HepG2 (cell line): ENCODE results near the gene POLE. TPM values are rescaled to one million over a fixed set of nuclear protein-coding genes. Genes with fewer than 3 reads are reported as not detected.

Experiments used
- BORCS8-MEF2B ChIP-seq: sonication (generic); formaldehyde crosslinking; IDR thresholded peaks from 2 replicates; pipeline ENCODE4 v1.8.0; 2022; ENCODE audit warnings: mild to moderate bottlenecking, missing genetic modification reagents
- CENPX ChIP-seq: sonication (generic); formaldehyde crosslinking; IDR thresholded peaks from 2 replicates; pipeline ENCODE4 v1.9.0; 2021; ENCODE audit warnings: mild to moderate bottlenecking, missing genetic modification reagents, moderate library complexity
- EEA1 ChIP-seq: sonication (generic); formaldehyde crosslinking; IDR thresholded peaks from 2 replicates; pipeline ENCODE4 v1.5.1; 2020; ENCODE audit warnings: mild to moderate bottlenecking, missing genetic modification reagents, borderline replicate concordance
- FLYWCH1 ChIP-seq: sonication (generic); formaldehyde crosslinking; IDR thresholded peaks from 2 replicates; pipeline ENCODE4 v1.8.1; 2023; ENCODE audit warnings: mild to moderate bottlenecking, missing genetic modification reagents
- HNRNPL ChIP-seq: fragments of 200-400 bp; formaldehyde crosslinking; IDR thresholded peaks from 2 replicates; pipeline ENCODE4 v1.6.1; 2017; ENCODE audit warnings: mild to moderate bottlenecking, low read depth, low read length
- NFE2L1 ChIP-seq: sonication (generic); formaldehyde crosslinking; IDR thresholded peaks from 2 replicates; pipeline ENCODE4 v1.4.0; 2020; ENCODE audit warnings: missing genetic modification reagents, mild to moderate bottlenecking, borderline replicate concordance
- NFKB2 ChIP-seq: sonication (generic); formaldehyde crosslinking; IDR thresholded peaks from 2 replicates; pipeline ENCODE4 v1.4.0; 2020; ENCODE audit warnings: missing genetic modification reagents, borderline replicate concordance
- ZBTB38 ChIP-seq: sonication (generic); formaldehyde crosslinking; IDR thresholded peaks from 2 replicates; pipeline ENCODE4 v1.5.1; 2020; ENCODE audit warnings: mild to moderate bottlenecking, missing genetic modification reagents
- ZBTB40 ChIP-seq, 2 experiments: fragments of 450-650 bp in 1 of 2; sonication (generic) in 1 of 2; formaldehyde crosslinking in 1 of 2; IDR thresholded peaks; 2 replicates each; pipeline versions ENCODE4 v1.6.1 to v1.8.0; 2016 to 2022; ENCODE audit warnings: antibody characterized with exemption in 1 of 2, mild to moderate bottlenecking in 1 of 2, missing genetic modification reagents in 1 of 2
- ZNF205 ChIP-seq: IDR thresholded peaks from 2 replicates; pipeline ENCODE4 v1.6.1; 2018; ENCODE audit warnings: missing biosample characterization, missing genetic modification reagents
- ZNF232 ChIP-seq: sonication (generic); formaldehyde crosslinking; IDR thresholded peaks from 2 replicates; pipeline ENCODE4 v1.4.0; 2020; ENCODE audit warnings: missing genetic modification reagents, borderline replicate concordance
- ZNF558 ChIP-seq: sonication (generic); formaldehyde crosslinking; IDR thresholded peaks from 2 replicates; pipeline ENCODE4 v1.9.0; 2022; ENCODE audit warnings: mild to moderate bottlenecking, missing genetic modification reagents, borderline replicate concordance
- polyA plus RNA-seq, 8 experiments: library from polyadenylated mRNA; depleted of rRNA in 3 of 8; stranded (reverse) in 7 of 8; unstranded in 1 of 8; fragments of >200 nt; fragmentation: Illumina TruSeq in 4 of 8; extraction: Trizol in 4 of 8; gene quantifications; 2 replicates each; pipeline versions ENCODE4 v1.2.1 to v1.2.3, GENCODE V29; 2011 to 2016; ENCODE audit warnings: low read depth in 4 of 8, missing spikeins in 1 of 8, mixed read lengths in 1 of 8; ENCODE audit not compliant: insufficient read depth in 1 of 8
- total RNA-seq, 5 experiments: library from RNA; depleted of rRNA; stranded (reverse); fragments of >200 nt; fragmentation: Illumina TruSeq; extraction: Trizol; gene quantifications; 2 replicates each; pipeline ENCODE4 v1.2.3, GENCODE V29; 2016; ENCODE audit warnings: low read depth in 1 of 5
- TF ChIP-seq, protein P1 (sequence below): sonication (generic); formaldehyde crosslinking; IDR thresholded peaks from 2 replicates; pipeline ENCODE4 v1.4.0; 2020; ENCODE audit warnings: mild to moderate bottlenecking, missing genetic modification reagents
- TF ChIP-seq, protein P2 (sequence below): sonication (generic); formaldehyde crosslinking; IDR thresholded peaks from 2 replicates; pipeline ENCODE4 v1.8.0; 2022; ENCODE audit warnings: low read depth, missing genetic modification reagents

POLE gene
- total and polyA plus RNA-seq, 2 of the 13 experiments (the other 11 are each of a cell fraction or from before 2014, with no cell fraction given): 25.3 to 52.2 TPM

DNA sequence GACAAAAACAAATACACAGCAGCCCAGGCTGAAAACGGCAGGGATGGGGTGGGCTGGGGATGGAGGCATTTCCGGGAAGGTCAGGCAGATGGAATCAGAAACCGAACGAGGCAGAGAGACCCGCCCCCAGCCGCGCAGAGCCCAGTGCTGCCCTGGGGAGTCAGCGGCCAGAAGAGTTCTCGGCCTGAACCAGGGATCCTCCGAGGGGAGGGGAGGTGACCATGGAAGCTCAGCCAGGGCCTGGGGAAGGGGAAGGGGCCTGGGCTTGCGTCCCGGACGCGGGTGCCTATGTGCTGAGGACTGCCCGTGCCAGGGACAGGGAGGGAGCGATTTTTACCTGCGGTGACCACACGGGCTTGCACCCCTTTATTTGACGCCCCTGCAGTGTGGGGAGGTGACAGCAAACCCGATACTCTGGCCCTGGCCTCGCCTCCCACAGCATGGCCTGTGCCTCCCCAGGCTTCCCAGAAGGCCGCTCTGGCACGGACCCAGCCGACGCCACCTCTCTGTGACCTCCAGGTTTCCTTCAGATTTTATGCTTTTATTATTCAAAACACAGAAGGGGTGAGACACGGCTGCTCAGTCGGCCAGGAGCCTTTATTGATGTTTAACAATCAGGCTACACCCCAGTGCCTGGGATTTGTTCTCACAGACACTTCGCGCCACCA lies 84.4 kb downstream of the POLE start (continued):
- TF ChIP-seq, protein P1, sequence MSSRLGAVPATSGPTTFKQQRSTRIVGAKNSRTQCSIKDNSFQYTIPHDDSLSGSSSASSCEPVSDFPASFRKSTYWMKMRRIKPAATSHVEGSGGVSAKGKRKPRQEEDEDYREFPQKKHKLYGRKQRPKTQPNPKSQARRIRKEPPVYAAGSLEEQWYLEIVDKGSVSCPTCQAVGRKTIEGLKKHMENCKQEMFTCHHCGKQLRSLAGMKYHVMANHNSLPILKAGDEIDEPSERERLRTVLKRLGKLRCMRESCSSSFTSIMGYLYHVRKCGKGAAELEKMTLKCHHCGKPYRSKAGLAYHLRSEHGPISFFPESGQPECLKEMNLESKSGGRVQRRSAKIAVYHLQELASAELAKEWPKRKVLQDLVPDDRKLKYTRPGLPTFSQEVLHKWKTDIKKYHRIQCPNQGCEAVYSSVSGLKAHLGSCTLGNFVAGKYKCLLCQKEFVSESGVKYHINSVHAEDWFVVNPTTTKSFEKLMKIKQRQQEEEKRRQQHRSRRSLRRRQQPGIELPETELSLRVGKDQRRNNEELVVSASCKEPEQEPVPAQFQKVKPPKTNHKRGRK (CRISPR knock-in tag): no peak
- TF ChIP-seq ZNF232 (CRISPR knock-in tag) (0 out of 2 replicates have a peak, but pooled peaks have one; percentile 45), NFE2L1 (CRISPR knock-in tag) (no peak), ZNF205 (no peak), ZBTB40 (IDR thresholded peaks at IDR 0.05) (no peak), ZBTB40 (CRISPR knock-in tag; IDR thresholded peaks at IDR 0.05) (no peak), FLYWCH1 (CRISPR knock-in tag) (no peak), EEA1 (CRISPR knock-in tag) (no peak), BORCS8-MEF2B (CRISPR knock-in tag) (no peak), ZBTB38 (CRISPR knock-in tag) (0 out of 2 replicates have a peak, but pooled peaks have one; percentile 33), ZNF558 (CRISPR knock-in tag) (no peak), CENPX (CRISPR knock-in tag) (no peak), NFKB2 (CRISPR knock-in tag) (0 out of 2 replicates have a peak, but pooled peaks have one; percentile 36), HNRNPL (0 out of 2 replicates have a peak, but pooled peaks have one; percentile 29)
- TF ChIP-seq, protein P2, sequence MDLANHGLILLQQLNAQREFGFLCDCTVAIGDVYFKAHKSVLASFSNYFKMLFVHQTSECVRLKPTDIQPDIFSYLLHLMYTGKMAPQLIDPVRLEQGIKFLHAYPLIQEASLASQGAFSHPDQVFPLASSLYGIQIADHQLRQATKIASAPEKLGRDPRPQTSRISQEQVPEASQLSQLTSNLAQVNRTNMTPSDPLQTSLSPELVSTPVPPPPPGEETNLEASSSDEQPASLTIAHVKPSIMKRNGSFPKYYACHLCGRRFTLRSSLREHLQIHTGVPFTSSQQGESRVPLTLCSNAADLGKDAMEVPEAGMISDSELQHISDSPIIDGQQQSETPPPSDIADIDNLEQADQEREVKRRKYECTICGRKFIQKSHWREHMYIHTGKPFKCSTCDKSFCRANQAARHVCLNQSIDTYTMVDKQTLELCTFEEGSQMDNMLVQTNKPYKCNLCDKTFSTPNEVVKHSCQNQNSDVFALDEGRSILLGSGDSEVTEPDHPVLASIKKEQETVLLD (CRISPR knock-in tag): no peak
